ENCODE results near the gene SOX13. TPM values are rescaled to one million over a fixed set of nuclear protein-coding genes. Genes with fewer than 3 reads are reported as not detected.

Gene SOX13
- polyA plus RNA-seq, 1 donor (not counting 4 experiments of a cell fraction or from before 2014, with no cell fraction given) = 4.9 TPM

DNA sequence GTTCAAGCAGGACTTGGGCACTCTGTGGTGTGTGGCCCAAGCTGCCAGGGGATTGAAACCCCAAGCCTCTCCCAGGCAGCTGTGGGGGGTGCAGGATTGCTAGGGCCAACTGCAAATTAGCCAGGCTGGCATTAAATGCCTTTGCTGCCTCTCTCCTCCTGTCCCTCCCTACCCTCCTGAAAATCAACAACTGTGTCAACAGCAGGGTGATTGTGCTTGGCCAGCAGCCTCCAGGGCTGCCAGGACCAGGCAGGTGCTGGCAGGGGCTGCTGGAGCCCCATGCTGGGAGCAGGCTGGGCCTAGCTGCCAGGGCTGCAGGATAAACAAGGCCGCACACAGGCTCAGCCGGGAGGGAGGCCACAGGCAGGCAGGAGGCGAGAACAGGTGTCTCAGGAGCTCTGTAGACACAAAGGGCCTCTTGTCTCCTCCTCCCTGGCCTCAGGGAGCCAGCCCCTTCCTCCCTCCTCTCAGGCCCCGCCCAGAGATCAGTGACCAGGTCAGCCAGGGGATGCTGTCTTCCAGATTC is 11.4 kb downstream of the SOX13 start:
- no peaks in the 10 kb centered on the region for H3K36me3 ChIP-seq (ENCODE audit: control insufficient read depth in 2 of 2, extremely low read depth in 1 of 2, insufficient read depth in 2 of 2, low read length in 2 of 2)
- H3K79me2 ChIP-seq (ENCODE audit: control insufficient read depth, insufficient read depth, low read length) = peaks cover 13% of the 10 kb centered on the region
- FAIRE-seq (no peak), DNase-seq (ENCODE audit: low read depth, low spot score) (no peak)
- TF ChIP-seq, protein P1, sequence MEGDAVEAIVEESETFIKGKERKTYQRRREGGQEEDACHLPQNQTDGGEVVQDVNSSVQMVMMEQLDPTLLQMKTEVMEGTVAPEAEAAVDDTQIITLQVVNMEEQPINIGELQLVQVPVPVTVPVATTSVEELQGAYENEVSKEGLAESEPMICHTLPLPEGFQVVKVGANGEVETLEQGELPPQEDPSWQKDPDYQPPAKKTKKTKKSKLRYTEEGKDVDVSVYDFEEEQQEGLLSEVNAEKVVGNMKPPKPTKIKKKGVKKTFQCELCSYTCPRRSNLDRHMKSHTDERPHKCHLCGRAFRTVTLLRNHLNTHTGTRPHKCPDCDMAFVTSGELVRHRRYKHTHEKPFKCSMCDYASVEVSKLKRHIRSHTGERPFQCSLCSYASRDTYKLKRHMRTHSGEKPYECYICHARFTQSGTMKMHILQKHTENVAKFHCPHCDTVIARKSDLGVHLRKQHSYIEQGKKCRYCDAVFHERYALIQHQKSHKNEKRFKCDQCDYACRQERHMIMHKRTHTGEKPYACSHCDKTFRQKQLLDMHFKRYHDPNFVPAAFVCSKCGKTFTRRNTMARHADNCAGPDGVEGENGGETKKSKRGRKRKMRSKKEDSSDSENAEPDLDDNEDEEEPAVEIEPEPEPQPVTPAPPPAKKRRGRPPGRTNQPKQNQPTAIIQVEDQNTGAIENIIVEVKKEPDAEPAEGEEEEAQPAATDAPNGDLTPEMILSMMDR (optimal IDR thresholded peaks at IDR 0.05 in 1 of 3, IDR thresholded peaks at IDR 0.05 in 1 of 3, conservative IDR thresholded peaks at IDR 0.05 in 1 of 3; ENCODE audit: extremely low read depth in 1 of 3, insufficient read depth in 2 of 3, low read length in 3 of 3) = no peak
- TF ChIP-seq EZH2 (IDR thresholded peaks at IDR 0.05; ENCODE audit: low read length) = no peak
- H3K27me3 ChIP-seq (ENCODE audit: control insufficient read depth, extremely low read depth, insufficient read depth, low read length) = no peaks in the 10 kb centered on the region
- H3K27ac ChIP-seq (ENCODE audit: control insufficient read depth, insufficient read depth, low read length) = no peak overlapping the region
- no peaks in the 10 kb centered on the region for H3K9me3 ChIP-seq (ENCODE audit: control insufficient read depth, low read depth, low read length)
- H3K9me1 ChIP-seq (ENCODE audit: control insufficient read depth, extremely low read depth, insufficient read depth, low read length) = no peaks in the 10 kb centered on the region
- H3K4me2 ChIP-seq (ENCODE audit: control insufficient read depth, extremely low read depth, insufficient read depth, low read depth, low read length) = no peak overlapping the region
- H2AFZ ChIP-seq (ENCODE audit: control insufficient read depth, low read length) = no peak overlapping the region
- peaks cover 20% of the 10 kb centered on the region for H3K4me1 ChIP-seq (ENCODE audit: control insufficient read depth, extremely low read depth, insufficient read depth, low read length)
- H3K4me3 ChIP-seq (ENCODE audit: control insufficient read depth in 2 of 3, extremely low read depth in 1 of 3, insufficient read depth in 2 of 3, low read depth in 1 of 3, low read length in 3 of 3) = no peak overlapping the region
- H3K9ac ChIP-seq (ENCODE audit: control insufficient read depth, extremely low read depth, insufficient read depth, low read length) = no peak overlapping the region
- no peaks in the 10 kb centered on the region for H4K20me1 ChIP-seq (ENCODE audit: control insufficient read depth, extremely low read depth, insufficient read depth, low read length)
- dilution Hi-C loops (cut with MboI; ENCODE audit: extremely low pct_ligation_motif_present, low sequenced_read_pairs) = no loop called here

GRCh38 chr1:204085876-204086275 is 13.0 kb downstream of the SOX13 start:
- Histone ChIP-seq H3K4me3 (ENCODE audit: control insufficient read depth in 2 of 3, extremely low read depth in 1 of 3, insufficient read depth in 2 of 3, low read depth in 1 of 3, low read length in 3 of 3) (no peak overlapping the region), H3K27ac (ENCODE audit: control insufficient read depth, insufficient read depth, low read length) (no peak overlapping the region), H3K9me3 (ENCODE audit: control insufficient read depth, low read depth, low read length) (no peaks in the 10 kb centered on the region), H4K20me1 (ENCODE audit: control insufficient read depth, extremely low read depth, insufficient read depth, low read length) (no peaks in the 10 kb centered on the region), H3K27me3 (ENCODE audit: control insufficient read depth, extremely low read depth, insufficient read depth, low read length) (no peaks in the 10 kb centered on the region), H2AFZ (ENCODE audit: control insufficient read depth, low read length) (no peak overlapping the region), H3K36me3 (ENCODE audit: control insufficient read depth in 2 of 2, extremely low read depth in 1 of 2, insufficient read depth in 2 of 2, low read length in 2 of 2) (no peaks in the 10 kb centered on the region), H3K9me1 (ENCODE audit: control insufficient read depth, extremely low read depth, insufficient read depth, low read length) (no peaks in the 10 kb centered on the region), H3K4me1 (ENCODE audit: control insufficient read depth, extremely low read depth, insufficient read depth, low read length) (peaks cover 7% of the 10 kb centered on the region), H3K4me2 (ENCODE audit: control insufficient read depth, extremely low read depth, insufficient read depth, low read depth, low read length) (no peak overlapping the region), H3K9ac (ENCODE audit: control insufficient read depth, extremely low read depth, insufficient read depth, low read length) (no peak overlapping the region), H3K79me2 (ENCODE audit: control insufficient read depth, insufficient read depth, low read length) (peaks cover 9% of the 10 kb centered on the region)
- dilution Hi-C loops (cut with MboI; ENCODE audit: extremely low pct_ligation_motif_present, low sequenced_read_pairs) = no loop called here
- DNase-seq (ENCODE audit: low read depth, low spot score) (no peak), FAIRE-seq (no peak)
- no peak for TF ChIP-seq EZH2 (IDR thresholded peaks at IDR 0.05; ENCODE audit: low read length)
- TF ChIP-seq, protein P1 (optimal IDR thresholded peaks at IDR 0.05 in 1 of 3, IDR thresholded peaks at IDR 0.05 in 1 of 3, conservative IDR thresholded peaks at IDR 0.05 in 1 of 3; ENCODE audit: extremely low read depth in 1 of 3, insufficient read depth in 2 of 3, low read length in 3 of 3) = no peak
